OCI-LY3 (cell line): Measurements from ENCODE around the gene CDR2.

Experiments
- H2AFZ ChIP-seq: fragments of 200-600, 300-600 bp; shearing (Covaris generic); 2 replicates; pipeline ENCODE4 v1.6.0; 2014; ENCODE audit warnings: antibody characterized with exemption, low read depth, low read length
- H3K27ac ChIP-seq: fragments of 200-600, 300-600 bp; sonication (generic); 2 replicates; pipeline ENCODE4 v1.5.1; 2014; ENCODE audit warnings: mild to moderate bottlenecking, low read length, moderate library complexity, mixed read lengths
- H3K27me3 ChIP-seq: fragments of 200-600, 300-600 bp; sonication (generic); 2 replicates; pipeline ENCODE4 v1.6.1; 2014; ENCODE audit warnings: low read depth, low read length, mixed read lengths
- H3K36me3 ChIP-seq: fragments of 200-600, 300-600 bp; sonication (generic); replicated peaks from 2 replicates; pipeline ENCODE3; 2014; ENCODE audit warnings: low read depth, low read length, mixed read lengths
- H3K4me1 ChIP-seq: fragments of 300-600, 200-600 bp; sonication (generic); 2 replicates; pipeline ENCODE4 v1.6.1; 2014; ENCODE audit warnings: low read length, mixed read lengths
- H3K4me2 ChIP-seq: fragments of 200-600, 300-600 bp; sonication (generic); 2 replicates; pipeline ENCODE4 v1.6.1; 2014; ENCODE audit warnings: low read length, mixed read lengths
- H3K4me3 ChIP-seq: fragments of 300-600, 200-600 bp; sonication (generic); 2 replicates; pipeline ENCODE4 v1.5.1; 2014; ENCODE audit warnings: antibody characterized with exemption, mild to moderate bottlenecking, low read length, moderate library complexity
- H3K79me2 ChIP-seq: fragments of 300-600, 200-600 bp; shearing (Covaris generic); 2 replicates; pipeline ENCODE4 v1.6.1; 2014; ENCODE audit warnings: mild to moderate bottlenecking, low read length, mixed read lengths
- H3K9ac ChIP-seq: fragments of 300-600, 200-600 bp; shearing (Covaris generic); 2 replicates; pipeline ENCODE4 v1.6.0; 2014; ENCODE audit warnings: mild to moderate bottlenecking, low read length, moderate library complexity
- H3K9me3 ChIP-seq: fragments of 200-600, 300-600 bp; shearing (Covaris generic); 2 replicates; pipeline ENCODE4 v1.6.1; 2014; ENCODE audit warnings: low read length, mixed read lengths; ENCODE audit not compliant: insufficient read depth
- H4K20me1 ChIP-seq: fragments of 200-600, 300-600 bp; sonication (generic); 2 replicates; pipeline ENCODE4 v1.6.1; 2016; ENCODE audit warnings: low read length, mixed read lengths; ENCODE audit not compliant: insufficient read depth
- EZH2phosphoT487 ChIP-seq: fragments of 200-600 bp; shearing (Covaris generic); IDR thresholded peaks from 2 replicates; pipeline ENCODE4 v1.6.1; 2018; ENCODE audit warnings: antibody characterized with exemption, mixed run types, low read depth
- TF ChIP-seq, protein P1 (sequence below): fragments of 200-600, 300-600 bp; sonication (generic); IDR thresholded peaks from 2 replicates; pipeline ENCODE4 v1.5.1; 2014; ENCODE audit warnings: antibody characterized with exemption, low read length, low read depth

The CDR2 gene

DNA sequence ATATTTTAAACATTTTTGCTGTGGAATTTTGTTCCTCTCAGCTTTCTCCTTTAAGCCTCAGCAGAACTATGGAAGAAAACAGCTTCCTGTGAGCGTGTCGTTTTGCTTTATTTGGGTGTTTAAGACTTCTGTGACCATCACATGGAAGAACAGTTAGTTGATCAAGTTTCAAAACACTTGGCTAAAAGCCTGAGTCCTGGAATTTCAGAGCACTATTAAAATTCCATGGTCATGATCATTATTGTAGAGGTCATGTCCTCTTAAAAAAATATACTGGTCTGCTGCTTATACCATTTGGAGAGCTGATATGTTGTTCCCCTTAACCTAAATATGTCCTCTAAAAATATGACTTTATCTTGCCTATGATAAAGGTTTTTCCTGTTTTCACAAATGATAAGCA is 12.6 kb upstream of the CDR2 start:
- H3K9ac ChIP-seq = no peak overlapping the region
- no peak overlapping the region for H3K4me3 ChIP-seq
- H3K9me3 ChIP-seq = no peaks in the 10 kb centered on the region
- H3K27me3 ChIP-seq = no peaks in the 10 kb centered on the region
- TF ChIP-seq, protein P1, sequence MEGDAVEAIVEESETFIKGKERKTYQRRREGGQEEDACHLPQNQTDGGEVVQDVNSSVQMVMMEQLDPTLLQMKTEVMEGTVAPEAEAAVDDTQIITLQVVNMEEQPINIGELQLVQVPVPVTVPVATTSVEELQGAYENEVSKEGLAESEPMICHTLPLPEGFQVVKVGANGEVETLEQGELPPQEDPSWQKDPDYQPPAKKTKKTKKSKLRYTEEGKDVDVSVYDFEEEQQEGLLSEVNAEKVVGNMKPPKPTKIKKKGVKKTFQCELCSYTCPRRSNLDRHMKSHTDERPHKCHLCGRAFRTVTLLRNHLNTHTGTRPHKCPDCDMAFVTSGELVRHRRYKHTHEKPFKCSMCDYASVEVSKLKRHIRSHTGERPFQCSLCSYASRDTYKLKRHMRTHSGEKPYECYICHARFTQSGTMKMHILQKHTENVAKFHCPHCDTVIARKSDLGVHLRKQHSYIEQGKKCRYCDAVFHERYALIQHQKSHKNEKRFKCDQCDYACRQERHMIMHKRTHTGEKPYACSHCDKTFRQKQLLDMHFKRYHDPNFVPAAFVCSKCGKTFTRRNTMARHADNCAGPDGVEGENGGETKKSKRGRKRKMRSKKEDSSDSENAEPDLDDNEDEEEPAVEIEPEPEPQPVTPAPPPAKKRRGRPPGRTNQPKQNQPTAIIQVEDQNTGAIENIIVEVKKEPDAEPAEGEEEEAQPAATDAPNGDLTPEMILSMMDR = no peak
- TF ChIP-seq EZH2phosphoT487 = no peak
- no peaks in the 10 kb centered on the region for H3K4me1 ChIP-seq
- no peak overlapping the region for H2AFZ ChIP-seq
- no peak overlapping the region for H3K27ac ChIP-seq
- no peaks in the 10 kb centered on the region for H3K79me2 ChIP-seq
- no peaks in the 10 kb centered on the region for H4K20me1 ChIP-seq
- no peaks in the 10 kb centered on the region for H3K36me3 ChIP-seq
- H3K4me2 ChIP-seq = no peak overlapping the region

DNA sequence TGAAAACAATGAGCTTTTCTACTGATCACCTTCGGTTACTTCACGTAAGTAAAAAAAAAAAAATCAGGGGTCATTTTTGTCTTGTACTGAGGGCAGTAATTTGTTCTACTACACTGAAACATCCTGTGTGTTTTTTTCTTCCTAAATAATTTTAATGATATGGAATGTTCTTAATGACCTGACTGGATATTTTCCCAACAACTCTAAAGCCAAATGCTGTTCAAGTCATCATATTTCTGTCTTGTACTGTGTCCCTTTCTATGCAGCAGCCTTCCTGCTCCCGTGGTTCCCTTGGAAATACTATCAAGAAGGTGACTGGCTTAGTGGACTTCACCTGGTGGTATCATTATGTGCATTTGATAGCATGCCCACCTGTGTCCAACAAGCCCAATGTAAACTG is 10.8 kb upstream of the CDR2 start:
- TF ChIP-seq, protein P1 = no peak
- TF ChIP-seq EZH2phosphoT487 = no peak
- Histone ChIP-seq H3K36me3 (no peaks in the 10 kb centered on the region), H3K4me2 (no peak overlapping the region), H3K27me3 (no peaks in the 10 kb centered on the region), H3K4me3 (no peak overlapping the region), H3K4me1 (no peaks in the 10 kb centered on the region), H4K20me1 (no peaks in the 10 kb centered on the region), H3K79me2 (no peaks in the 10 kb centered on the region), H3K9ac (no peak overlapping the region), H3K27ac (no peak overlapping the region), H3K9me3 (no peaks in the 10 kb centered on the region), H2AFZ (no peak overlapping the region)

DNA sequence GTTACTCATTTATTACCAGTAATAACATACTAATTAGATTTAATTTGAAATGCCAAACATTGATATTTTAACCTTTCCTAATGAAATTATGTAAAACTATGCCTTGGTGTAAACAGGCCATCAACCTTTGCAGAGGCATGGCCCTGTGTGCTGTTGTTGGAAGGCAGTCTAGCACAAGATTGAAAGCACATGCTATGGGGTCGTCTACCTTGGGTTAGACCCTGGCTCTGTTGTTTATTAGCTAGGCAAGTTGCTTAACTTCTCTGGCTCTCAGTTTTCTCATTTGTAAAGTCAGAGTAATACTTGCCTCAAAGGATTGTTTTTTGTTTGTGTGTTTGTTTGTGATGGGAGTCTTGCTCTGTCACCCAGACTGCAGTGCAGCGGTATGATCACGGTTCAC is 9.4 kb upstream of the CDR2 start:
- H4K20me1 ChIP-seq = no peaks in the 10 kb centered on the region
- H2AFZ ChIP-seq = no peak overlapping the region
- no peak overlapping the region for H3K27ac ChIP-seq
- no peaks in the 10 kb centered on the region for H3K36me3 ChIP-seq
- H3K4me2 ChIP-seq = no peak overlapping the region
- no peaks in the 10 kb centered on the region for H3K79me2 ChIP-seq
- no peaks in the 10 kb centered on the region for H3K27me3 ChIP-seq
- no peak overlapping the region for H3K4me3 ChIP-seq
- H3K9me3 ChIP-seq = no peaks in the 10 kb centered on the region
- TF ChIP-seq EZH2phosphoT487 = no peak
- TF ChIP-seq, protein P1 = no peak
- H3K4me1 ChIP-seq = no peaks in the 10 kb centered on the region
- no peak overlapping the region for H3K9ac ChIP-seq

DNA sequence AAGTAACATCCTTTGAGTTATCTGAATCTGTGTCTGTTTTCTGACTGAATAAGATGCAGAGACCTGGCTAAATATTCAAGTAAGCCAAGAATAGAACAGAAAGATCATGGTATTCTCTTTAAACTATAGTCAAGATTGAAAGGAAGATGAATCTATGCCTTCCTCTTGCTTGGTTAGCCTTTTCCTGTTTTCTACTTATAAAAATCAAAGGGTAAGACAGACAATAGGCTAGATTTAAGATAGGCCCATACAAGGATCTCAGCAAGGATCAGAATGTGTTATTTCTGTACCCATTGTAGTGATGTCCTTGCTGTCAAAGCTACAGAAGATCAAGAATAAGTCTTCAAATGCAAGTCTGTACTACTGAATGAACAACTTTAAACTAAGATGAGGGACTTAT is 7.0 kb upstream of the CDR2 start:
- TF ChIP-seq, protein P1 = no peak
- TF ChIP-seq EZH2phosphoT487 = no peak
- H3K4me2 ChIP-seq = no peak overlapping the region
- no peak overlapping the region for H3K27ac ChIP-seq
- no peak overlapping the region for H2AFZ ChIP-seq
- H4K20me1 ChIP-seq = no peaks in the 10 kb centered on the region
- 0 out of 2 replicates have a peak, but pooled peaks cover 2% of the 10 kb centered on the region for H3K27me3 ChIP-seq
- H3K36me3 ChIP-seq = no peaks in the 10 kb centered on the region
- H3K9me3 ChIP-seq = no peaks in the 10 kb centered on the region
- H3K79me2 ChIP-seq = no peaks in the 10 kb centered on the region
- no peak overlapping the region for H3K4me3 ChIP-seq
- H3K4me1 ChIP-seq = no peaks in the 10 kb centered on the region
- no peak overlapping the region for H3K9ac ChIP-seq
